ENCODE measurements around the gene NRIP2.
"Not testable (repeated sequence)": the region's sequence is repeated elsewhere in the genome, so short reads cannot be mapped to it uniquely, and the experiment has no call there.

Gene NRIP2, protein sequence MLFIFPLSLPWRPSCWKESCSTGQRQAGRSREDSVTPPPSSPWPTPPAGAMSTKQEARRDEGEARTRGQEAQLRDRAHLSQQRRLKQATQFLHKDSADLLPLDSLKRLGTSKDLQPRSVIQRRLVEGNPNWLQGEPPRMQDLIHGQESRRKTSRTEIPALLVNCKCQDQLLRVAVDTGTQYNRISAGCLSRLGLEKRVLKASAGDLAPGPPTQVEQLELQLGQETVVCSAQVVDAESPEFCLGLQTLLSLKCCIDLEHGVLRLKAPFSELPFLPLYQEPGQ

DNA sequence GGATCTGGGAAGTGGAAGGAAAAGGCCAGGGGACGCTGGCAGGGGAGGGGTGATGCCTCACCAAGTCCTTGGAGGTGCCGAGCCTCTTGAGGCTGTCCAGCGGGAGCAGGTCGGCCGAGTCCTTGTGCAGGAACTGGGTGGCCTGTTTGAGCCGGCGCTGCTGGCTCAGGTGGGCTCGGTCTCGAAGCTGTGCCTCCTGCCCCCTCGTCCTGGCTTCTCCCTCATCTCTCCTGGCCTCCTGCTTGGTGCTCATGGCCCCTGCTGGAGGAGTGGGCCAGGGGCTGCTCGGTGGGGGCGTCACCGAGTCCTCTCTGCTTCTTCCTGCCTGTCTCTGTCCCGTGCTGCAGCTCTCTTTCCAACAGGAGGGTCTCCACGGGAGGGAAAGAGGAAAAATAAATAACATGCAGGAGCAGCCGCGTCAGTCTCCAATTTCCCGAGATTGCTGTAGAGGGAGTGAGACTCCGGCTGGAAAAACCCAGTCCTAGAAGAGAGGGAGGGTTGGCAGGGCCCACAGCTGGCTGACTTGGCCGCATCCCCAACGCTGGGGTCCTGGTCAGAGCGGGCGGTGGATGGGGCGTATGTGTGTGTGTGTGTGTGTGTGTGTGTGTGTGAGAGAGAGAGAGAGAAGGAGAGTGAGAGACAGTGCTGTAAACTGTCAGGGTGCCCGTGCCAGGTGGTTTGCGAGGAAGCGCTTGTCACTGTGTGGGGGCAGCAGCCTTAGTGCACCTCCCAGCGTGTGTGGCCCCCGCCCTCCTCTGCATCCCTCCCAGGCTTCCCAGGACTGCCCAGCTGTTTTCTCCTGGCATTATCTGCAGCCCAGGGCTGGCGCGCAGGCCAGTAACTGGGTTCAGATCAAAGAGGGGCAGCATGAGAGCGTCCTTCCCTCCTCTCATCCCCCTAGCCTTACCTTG is at the start of gene NRIP2:
NRIP2 (minus strand) TSS at position 455 of the 911 bp plus-strand sequence; CDS start at position 403, 52 bp downstream.
- TF ChIP-seq, protein P1, sequence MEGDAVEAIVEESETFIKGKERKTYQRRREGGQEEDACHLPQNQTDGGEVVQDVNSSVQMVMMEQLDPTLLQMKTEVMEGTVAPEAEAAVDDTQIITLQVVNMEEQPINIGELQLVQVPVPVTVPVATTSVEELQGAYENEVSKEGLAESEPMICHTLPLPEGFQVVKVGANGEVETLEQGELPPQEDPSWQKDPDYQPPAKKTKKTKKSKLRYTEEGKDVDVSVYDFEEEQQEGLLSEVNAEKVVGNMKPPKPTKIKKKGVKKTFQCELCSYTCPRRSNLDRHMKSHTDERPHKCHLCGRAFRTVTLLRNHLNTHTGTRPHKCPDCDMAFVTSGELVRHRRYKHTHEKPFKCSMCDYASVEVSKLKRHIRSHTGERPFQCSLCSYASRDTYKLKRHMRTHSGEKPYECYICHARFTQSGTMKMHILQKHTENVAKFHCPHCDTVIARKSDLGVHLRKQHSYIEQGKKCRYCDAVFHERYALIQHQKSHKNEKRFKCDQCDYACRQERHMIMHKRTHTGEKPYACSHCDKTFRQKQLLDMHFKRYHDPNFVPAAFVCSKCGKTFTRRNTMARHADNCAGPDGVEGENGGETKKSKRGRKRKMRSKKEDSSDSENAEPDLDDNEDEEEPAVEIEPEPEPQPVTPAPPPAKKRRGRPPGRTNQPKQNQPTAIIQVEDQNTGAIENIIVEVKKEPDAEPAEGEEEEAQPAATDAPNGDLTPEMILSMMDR (IDR thresholded peaks at IDR 0.05; ENCODE audit: control insufficient read depth, insufficient read depth, low read depth, low read length, missing control alignments) = peak; percentile 26
- DNase-seq (ENCODE audit: low read depth) = no peak
- H3K4me3 ChIP-seq (ENCODE audit: control insufficient read depth, low read depth, low read length) = no peak within 1 kb of the TSS

DNA sequence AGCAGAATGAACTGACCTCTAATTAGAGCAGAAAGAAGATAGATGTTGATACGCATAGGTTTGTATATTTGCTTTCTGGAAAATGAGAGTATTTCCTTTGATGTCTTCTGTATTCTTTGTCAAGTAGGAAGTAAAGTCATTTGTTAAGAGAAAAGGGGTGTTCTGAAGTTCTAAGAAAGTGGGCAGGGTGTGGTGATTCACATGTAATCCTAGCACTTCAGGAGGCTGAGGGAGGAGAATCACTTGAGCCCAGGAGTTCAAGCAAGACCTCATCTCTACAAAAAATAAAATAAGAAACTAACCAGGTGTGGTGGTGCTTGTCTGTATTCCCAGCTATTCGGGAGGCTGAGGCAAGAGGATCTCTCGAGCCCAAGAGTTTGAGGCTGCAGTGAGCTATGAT is 45.0 kb upstream of the NRIP2 start:
- H3K4me3 ChIP-seq (ENCODE audit: control insufficient read depth, low read depth, low read length) = no peak overlapping the region
- TF ChIP-seq, protein P1 (IDR thresholded peaks at IDR 0.05; ENCODE audit: control insufficient read depth, insufficient read depth, low read depth, low read length, missing control alignments) = no peak
- no peak for DNase-seq (ENCODE audit: low read depth)

DNA sequence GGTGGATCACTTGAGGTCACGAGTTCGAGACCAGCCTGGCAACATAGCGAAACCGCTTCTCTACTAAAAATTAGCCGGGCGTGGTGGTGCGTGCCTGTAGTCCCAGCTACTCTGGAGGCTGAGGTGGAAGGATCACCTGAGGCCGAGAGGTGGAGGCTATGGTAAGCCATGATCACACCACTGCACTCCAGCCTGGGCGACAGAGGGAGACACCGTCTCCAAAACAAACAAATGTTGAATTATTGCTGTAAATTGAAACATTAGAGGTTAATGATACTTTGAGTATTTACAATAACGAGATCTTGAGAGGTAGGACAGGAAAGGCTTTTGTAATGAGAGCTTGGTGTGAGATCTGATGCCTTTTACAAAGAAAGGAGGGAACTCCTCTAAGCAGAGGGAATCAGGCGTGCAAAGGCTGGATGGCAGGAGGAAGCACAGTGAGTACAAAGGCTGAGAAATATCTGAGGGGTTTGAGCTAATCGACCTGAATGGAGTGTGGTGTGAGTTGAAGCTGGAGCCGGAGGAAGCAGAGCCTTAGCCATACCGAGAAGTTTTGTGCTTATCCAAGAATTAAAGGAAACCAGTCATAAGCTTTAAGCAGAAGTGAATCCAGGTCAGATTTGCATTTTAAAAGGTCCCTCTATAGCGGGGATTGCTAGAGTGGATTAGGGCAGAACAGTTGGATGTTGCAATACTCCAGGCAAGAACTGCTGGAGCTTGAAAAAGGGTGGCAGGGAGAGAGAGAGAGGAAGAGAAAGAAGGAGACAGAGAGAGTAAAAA is 43.3 kb upstream of the NRIP2 start:
- DNase-seq (ENCODE audit: low read depth) = no peak

DNA sequence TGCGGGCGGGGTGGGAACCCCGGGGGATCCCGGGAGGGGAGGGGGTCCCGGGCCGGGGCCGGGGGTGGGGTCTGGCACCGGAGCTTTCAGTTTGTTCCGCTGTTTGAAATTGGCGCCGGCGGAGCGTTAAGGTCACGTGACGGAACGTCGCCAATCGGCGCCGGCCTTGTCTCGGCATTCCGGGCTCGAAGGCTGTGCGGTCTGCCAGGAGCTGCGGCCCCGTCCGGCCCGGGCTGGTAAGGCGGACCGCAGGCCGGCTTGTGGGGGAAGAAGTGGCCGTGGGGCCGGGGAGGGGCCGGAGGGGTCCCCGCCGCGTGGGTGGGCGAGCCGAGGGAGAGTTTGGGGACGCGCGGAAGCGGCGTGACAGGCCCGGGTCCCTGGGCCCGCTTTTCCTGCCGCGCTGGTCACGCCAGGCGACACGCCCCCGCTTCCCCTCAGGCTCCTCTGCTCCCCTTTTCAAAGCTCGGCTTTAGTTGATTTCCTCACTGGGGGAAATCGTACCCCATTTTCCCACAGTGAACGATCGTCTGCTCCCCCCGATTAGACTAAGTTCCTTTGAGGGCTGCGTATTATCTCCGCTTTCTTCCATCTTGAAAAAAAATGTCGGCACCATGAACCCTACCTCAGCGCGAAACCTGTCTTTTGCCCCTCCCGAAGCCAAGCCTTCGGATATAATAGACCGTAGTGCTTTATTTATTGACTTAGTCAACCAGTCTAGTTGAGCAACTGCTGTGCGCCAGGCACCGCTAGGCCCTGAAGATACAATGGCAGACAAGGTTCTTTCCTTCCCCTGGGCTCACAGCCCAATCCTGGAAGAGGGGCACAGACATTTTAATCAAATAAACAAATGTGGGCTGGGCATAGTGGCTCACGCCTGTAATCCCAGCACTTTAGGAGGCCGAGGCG is 42.5 kb upstream of the NRIP2 start, which contains the start of the genes FOXM1 and RHNO1:
FOXM1 (minus strand) TSS at position 128 of the 906 bp plus-strand sequence. CDS start 2,696 bp downstream, outside the sequence.
RHNO1 (plus strand) TSS at position 177 of the 906 bp plus-strand sequence. CDS start 8,144 bp downstream, outside the sequence.
- H3K4me3 ChIP-seq (ENCODE audit: control insufficient read depth, low read depth, low read length) = peak within 1 kb of the TSS; percentile 69
- no peak for DNase-seq (ENCODE audit: low read depth)
- TF ChIP-seq, protein P1 (IDR thresholded peaks at IDR 0.05; ENCODE audit: control insufficient read depth, insufficient read depth, low read depth, low read length, missing control alignments) = no peak

More for the DNA sequence above, 43.3 kb upstream of the NRIP2 start:
- TF ChIP-seq, protein P1 (IDR thresholded peaks at IDR 0.05; ENCODE audit: control insufficient read depth, insufficient read depth, low read depth, low read length, missing control alignments) = no peak
- peak overlapping the region; percentile 69 for H3K4me3 ChIP-seq (ENCODE audit: control insufficient read depth, low read depth, low read length)

DNA sequence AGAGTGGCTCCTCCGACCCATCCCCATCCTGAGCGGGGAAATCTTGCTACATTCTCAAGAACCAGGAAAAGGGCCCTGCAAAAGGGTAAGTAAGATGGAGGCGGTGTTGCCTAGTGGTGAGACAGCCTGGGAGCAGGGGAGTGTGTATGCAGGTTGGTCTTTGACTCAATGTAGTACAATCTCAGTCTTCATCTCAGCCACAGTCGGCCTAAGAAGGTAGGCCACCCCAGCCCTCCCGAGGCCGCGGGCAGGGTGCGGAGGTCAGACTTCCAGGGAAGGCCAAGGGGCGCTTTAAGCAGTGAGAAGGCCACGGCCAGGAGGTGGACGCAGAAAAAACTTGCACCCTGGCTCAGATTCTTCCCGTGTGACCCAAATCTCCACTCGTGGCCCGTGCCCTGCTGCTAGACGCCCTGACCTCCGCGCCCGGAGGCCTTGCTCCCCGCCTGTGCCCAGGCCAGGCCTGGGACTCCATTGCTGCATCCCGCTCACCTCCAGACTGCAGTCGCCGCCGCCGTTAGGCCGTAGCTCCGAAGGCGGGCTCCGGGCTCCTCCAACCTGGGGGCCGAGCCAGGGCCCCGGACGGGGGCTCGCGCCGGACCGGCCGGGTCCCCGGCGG is 41.7 kb upstream of the NRIP2 start:
- peak overlapping the region; percentile 65 for H3K4me3 ChIP-seq (ENCODE audit: control insufficient read depth, low read depth, low read length)
- no peak for DNase-seq (ENCODE audit: low read depth)
- TF ChIP-seq, protein P1 (IDR thresholded peaks at IDR 0.05; ENCODE audit: control insufficient read depth, insufficient read depth, low read depth, low read length, missing control alignments) = no peak

DNA sequence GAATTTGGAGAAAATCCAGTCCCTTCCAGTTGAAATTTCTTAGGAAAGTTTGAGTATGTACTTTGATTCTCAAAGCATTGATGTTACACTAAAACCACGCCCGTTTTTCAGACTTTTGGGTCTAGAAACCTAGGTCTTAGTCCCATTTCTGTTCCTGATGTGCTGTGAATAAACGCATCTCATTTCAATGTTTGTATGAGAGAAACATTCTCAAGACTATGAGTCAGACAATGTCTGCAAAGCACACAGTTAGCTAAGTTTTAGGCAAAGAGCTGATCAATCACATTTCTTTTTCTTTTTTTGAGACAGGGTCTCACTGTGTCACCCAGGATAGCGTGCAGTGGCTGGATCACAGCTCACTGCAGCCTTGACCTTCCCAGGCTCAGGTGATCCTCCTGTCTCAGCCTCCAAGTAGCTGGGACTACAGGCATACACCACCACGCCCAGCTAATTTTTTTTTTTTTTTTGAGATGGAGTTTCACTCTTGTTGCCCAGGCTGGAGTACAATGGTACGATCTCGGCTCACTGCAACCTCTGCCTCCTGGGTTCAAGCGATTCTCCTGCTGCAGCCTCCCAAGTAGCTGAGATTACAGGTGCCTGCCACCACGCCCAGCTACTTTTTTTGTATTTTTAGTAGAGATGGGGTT is 34.3 kb upstream of the NRIP2 start:
- not testable (repeated sequence) for H3K4me3 ChIP-seq (ENCODE audit: control insufficient read depth, low read depth, low read length); DNase-seq (ENCODE audit: low read depth)
